ENCODE data around the gene DNAJC24. TPM values are rescaled to one million over a fixed set of nuclear protein-coding genes. Genes with fewer than 3 reads are reported as not detected.
A peak's percentile ranks its signal among the peaks of the same experiment; 100 is the strongest.
"Not testable (repeated sequence)": the region's sequence is repeated elsewhere in the genome, so short reads cannot be mapped to it uniquely, and the experiment has no call there.

The DNAJC24 gene
- polyA plus RNA-seq (2013, experiment 1 of 2) = 13.3 TPM
- polyA plus RNA-seq (2013, experiment 2 of 2) = 13.0 TPM

DNA sequence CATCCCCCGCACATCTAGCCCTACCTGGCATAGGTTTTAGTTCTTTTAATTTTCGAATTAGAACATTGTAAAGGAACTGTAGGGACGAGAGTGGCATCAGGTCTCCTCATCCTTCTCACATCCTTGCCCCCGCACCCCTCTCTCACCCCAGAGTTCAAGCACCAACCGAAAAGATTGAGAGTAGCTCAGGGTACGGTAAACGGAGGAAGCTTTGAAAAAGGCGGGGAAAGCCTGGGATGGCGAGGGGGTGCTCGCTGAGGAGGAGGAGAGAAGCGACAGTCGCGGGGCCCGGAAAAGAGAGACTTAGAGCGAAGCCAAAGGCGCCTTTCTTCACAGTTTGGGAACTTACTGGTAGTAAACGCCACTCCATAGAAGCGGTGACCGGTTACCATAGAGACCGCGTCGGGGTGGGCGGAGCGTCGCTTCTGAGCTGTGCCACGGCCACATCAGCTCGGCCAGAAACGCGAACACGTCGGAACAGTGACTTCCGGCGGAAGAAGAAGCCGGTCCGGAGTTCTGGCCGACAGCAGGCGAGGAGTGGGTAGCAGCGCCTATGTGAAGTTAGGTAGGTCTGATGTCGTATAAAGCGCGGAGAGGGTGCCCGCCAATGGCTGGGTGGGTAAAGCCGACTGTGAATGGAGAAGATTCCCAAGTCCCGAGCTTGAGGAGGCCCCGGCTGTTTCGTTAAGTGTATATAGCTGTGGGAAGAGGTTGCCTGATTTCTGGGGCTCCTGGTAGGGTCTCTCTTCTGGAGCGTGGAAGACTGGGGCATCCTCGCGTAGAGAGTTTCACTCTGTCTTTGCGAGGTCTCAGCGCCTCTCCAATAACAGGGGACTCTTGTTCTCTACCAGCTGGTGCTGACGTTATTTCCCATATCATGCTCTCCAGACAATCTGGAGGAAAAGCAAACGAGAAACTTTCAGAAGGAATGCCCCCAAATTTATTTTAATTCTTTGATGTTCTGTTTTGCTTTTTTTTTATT lies at the start of gene DNAJC24, which contains the start of gene DCDC1:
TSS of gene DNAJC24 (plus strand) at position 513 of the 982 bp plus-strand sequence. CDS start 889 bp downstream, outside the sequence.
TSS of gene DCDC1 (minus strand) at position 392 of the 982 bp plus-strand sequence. CDS start 41,459 bp downstream, outside the sequence.
- no peak within 1 kb of the TSS for H3K18ac ChIP-seq (ENCODE audit: low read length)
- H3K36me3 ChIP-seq (ENCODE audit: control insufficient read depth, insufficient read depth, low read length) = no peaks in the 10 kb centered on the region
- no peak within 1 kb of the TSS for H2AK5ac ChIP-seq (ENCODE audit: low read length)
- H3K27ac ChIP-seq (ENCODE audit: low read depth, low read length) = no peak within 1 kb of the TSS
- H3K4ac ChIP-seq (ENCODE audit: low read depth, low read length) = no peak within 1 kb of the TSS
- H3K4me2 ChIP-seq (ENCODE audit: low read length) = peak within 1 kb of the TSS; percentile 92
- H2BK120ac ChIP-seq (ENCODE audit: low read depth, low read length) = no peak within 1 kb of the TSS
- no peak within 1 kb of the TSS for H4K5ac ChIP-seq (ENCODE audit: low read length)
- H4K8ac ChIP-seq (ENCODE audit: low read depth, low read length) = no peak within 1 kb of the TSS
- peaks cover 4% of the 10 kb centered on the region for H3K79me1 ChIP-seq (ENCODE audit: low read length)
- no peak within 1 kb of the TSS for H2BK5ac ChIP-seq (ENCODE audit: low read length)
- H3K79me2 ChIP-seq (ENCODE audit: control insufficient read depth, insufficient read depth, low read length) = no peaks in the 10 kb centered on the region
- no CpG with 5 or more reads among the region's 53 CpGs for WGBS (ENCODE audit: extremely low coverage, insufficient coverage, low lambda C conversion rate)
- peak; percentile 97 for DNase-seq
- peak within 1 kb of the TSS; percentile 80 for H3K56ac ChIP-seq (ENCODE audit: low read length)
- H3K4me1 ChIP-seq (ENCODE audit: control insufficient read depth, low read depth, low read length) = no peaks in the 10 kb centered on the region
- peak within 1 kb of the TSS; percentile 73 for H3K4me3 ChIP-seq (ENCODE audit: low read length)
- H3K9ac ChIP-seq (ENCODE audit: low read length) = peak within 1 kb of the TSS; percentile 70
- no peak within 1 kb of the TSS for H3K23ac ChIP-seq (ENCODE audit: low read length)
- no peak within 1 kb of the TSS for H2BK15ac ChIP-seq (replicated peaks; ENCODE audit: low read depth)
- H3K27me3 ChIP-seq (ENCODE audit: insufficient read depth, low read length, poor library complexity) = no peaks in the 10 kb centered on the region

GRCh38 chr11:31321494-31321893 lies 48.2 kb upstream of the DNAJC24 start:
- H3K4ac ChIP-seq (ENCODE audit: low read depth, low read length); H2AK5ac ChIP-seq (ENCODE audit: low read length); H3K79me2 ChIP-seq (ENCODE audit: control insufficient read depth, insufficient read depth, low read length); H3K4me2 ChIP-seq (ENCODE audit: low read length); H3K79me1 ChIP-seq (ENCODE audit: low read length); H2BK5ac ChIP-seq (ENCODE audit: low read length); H3K27me3 ChIP-seq (ENCODE audit: insufficient read depth, low read length, poor library complexity); H3K36me3 ChIP-seq (ENCODE audit: control insufficient read depth, insufficient read depth, low read length); H2BK15ac ChIP-seq (replicated peaks; ENCODE audit: low read depth); H3K4me1 ChIP-seq (ENCODE audit: control insufficient read depth, low read depth, low read length); H3K23ac ChIP-seq (ENCODE audit: low read length); DNase-seq; H4K8ac ChIP-seq (ENCODE audit: low read depth, low read length); H3K9ac ChIP-seq (ENCODE audit: low read length); H3K4me3 ChIP-seq (ENCODE audit: low read length); H3K27ac ChIP-seq (ENCODE audit: low read depth, low read length); H2BK120ac ChIP-seq (ENCODE audit: low read depth, low read length); H3K56ac ChIP-seq (ENCODE audit: low read length); H3K18ac ChIP-seq (ENCODE audit: low read length); H4K5ac ChIP-seq (ENCODE audit: low read length): not testable (repeated sequence)
- no CpG with 5 or more reads among the region's 15 CpGs for WGBS (ENCODE audit: extremely low coverage, insufficient coverage, low lambda C conversion rate)

- H2AK5ac ChIP-seq (ENCODE audit: low read length) = no peak overlapping the region
- no peak overlapping the region for H3K4me2 ChIP-seq (ENCODE audit: low read length)
- no peak overlapping the region for H3K4ac ChIP-seq (ENCODE audit: low read depth, low read length)
- H3K4me3 ChIP-seq (ENCODE audit: low read length) = no peak overlapping the region
- H4K5ac ChIP-seq (ENCODE audit: low read length) = no peak overlapping the region
- H3K56ac ChIP-seq (ENCODE audit: low read length) = no peak overlapping the region
- no peaks in the 10 kb centered on the region for H3K4me1 ChIP-seq (ENCODE audit: control insufficient read depth, low read depth, low read length)
- H2BK5ac ChIP-seq (ENCODE audit: low read length) = no peak overlapping the region
- H2BK120ac ChIP-seq (ENCODE audit: low read depth, low read length) = no peak overlapping the region
- no peak overlapping the region for H4K8ac ChIP-seq (ENCODE audit: low read depth, low read length)
- H3K9ac ChIP-seq (ENCODE audit: low read length) = no peak overlapping the region
- WGBS (ENCODE audit: extremely low coverage, insufficient coverage, low lambda C conversion rate) = no CpG with 5 or more reads among the region's 4 CpGs
- H3K18ac ChIP-seq (ENCODE audit: low read length) = no peak overlapping the region
- H3K27ac ChIP-seq (ENCODE audit: low read depth, low read length) = no peak overlapping the region
- no peak overlapping the region for H2BK15ac ChIP-seq (replicated peaks; ENCODE audit: low read depth)
- no peaks in the 10 kb centered on the region for H3K79me2 ChIP-seq (ENCODE audit: control insufficient read depth, insufficient read depth, low read length)
- H3K27me3 ChIP-seq (ENCODE audit: insufficient read depth, low read length, poor library complexity) = no peaks in the 10 kb centered on the region
- no peaks in the 10 kb centered on the region for H3K36me3 ChIP-seq (ENCODE audit: control insufficient read depth, insufficient read depth, low read length)
- DNase-seq = no peak
- H3K23ac ChIP-seq (ENCODE audit: low read length) = no peak overlapping the region
- no peaks in the 10 kb centered on the region for H3K79me1 ChIP-seq (ENCODE audit: low read length)
Observed at GRCh38 chr11:31323145-31323544, 46.5 kb upstream of the DNAJC24 start.

GRCh38 chr11:31325160-31325559 lies 44.5 kb upstream of the DNAJC24 start:
- no peak overlapping the region for H2BK120ac ChIP-seq (ENCODE audit: low read depth, low read length)
- H3K23ac ChIP-seq (ENCODE audit: low read length) = no peak overlapping the region

GRCh38 chr11:31326470-31327148 lies 43.1 kb upstream of the DNAJC24 start:
- H3K56ac ChIP-seq (ENCODE audit: low read length) = no peak overlapping the region
- H2BK15ac ChIP-seq (replicated peaks; ENCODE audit: low read depth) = no peak overlapping the region
- no peaks in the 10 kb centered on the region for H3K27me3 ChIP-seq (ENCODE audit: insufficient read depth, low read length, poor library complexity)
- H3K27ac ChIP-seq (ENCODE audit: low read depth, low read length) = no peak overlapping the region
- H4K5ac ChIP-seq (ENCODE audit: low read length) = no peak overlapping the region
- WGBS (ENCODE audit: extremely low coverage, insufficient coverage, low lambda C conversion rate) = no CpG with 5 or more reads among the region's 2 CpGs
- H3K4me1 ChIP-seq (ENCODE audit: control insufficient read depth, low read depth, low read length) = no peaks in the 10 kb centered on the region
- H3K23ac ChIP-seq (ENCODE audit: low read length) = no peak overlapping the region
- H2BK5ac ChIP-seq (ENCODE audit: low read length) = no peak overlapping the region
- no peak overlapping the region for H3K9ac ChIP-seq (ENCODE audit: low read length)
- no peak for DNase-seq
- no peak overlapping the region for H3K4ac ChIP-seq (ENCODE audit: low read depth, low read length)
- no peaks in the 10 kb centered on the region for H3K79me1 ChIP-seq (ENCODE audit: low read length)
- H3K36me3 ChIP-seq (ENCODE audit: control insufficient read depth, insufficient read depth, low read length) = no peaks in the 10 kb centered on the region
- H3K79me2 ChIP-seq (ENCODE audit: control insufficient read depth, insufficient read depth, low read length) = no peaks in the 10 kb centered on the region
- H4K8ac ChIP-seq (ENCODE audit: low read depth, low read length) = no peak overlapping the region
- no peak overlapping the region for H2AK5ac ChIP-seq (ENCODE audit: low read length)
- H3K4me2 ChIP-seq (ENCODE audit: low read length) = no peak overlapping the region
- H3K18ac ChIP-seq (ENCODE audit: low read length) = no peak overlapping the region
- H3K4me3 ChIP-seq (ENCODE audit: low read length) = no peak overlapping the region
- no peak overlapping the region for H2BK120ac ChIP-seq (ENCODE audit: low read depth, low read length)

More at GRCh38 chr11:31325160-31325559, 44.5 kb upstream of the DNAJC24 start:
- Histone ChIP-seq H3K18ac (ENCODE audit: low read length) (no peak overlapping the region), H3K36me3 (ENCODE audit: control insufficient read depth, insufficient read depth, low read length) (no peaks in the 10 kb centered on the region), H2AK5ac (ENCODE audit: low read length) (no peak overlapping the region), H3K4me3 (ENCODE audit: low read length) (no peak overlapping the region), H3K4me2 (ENCODE audit: low read length) (no peak overlapping the region), H3K27ac (ENCODE audit: low read depth, low read length) (no peak overlapping the region), H3K27me3 (ENCODE audit: insufficient read depth, low read length, poor library complexity) (no peaks in the 10 kb centered on the region), H4K8ac (ENCODE audit: low read depth, low read length) (no peak overlapping the region), H3K79me1 (ENCODE audit: low read length) (no peaks in the 10 kb centered on the region), H3K4ac (ENCODE audit: low read depth, low read length) (no peak overlapping the region), H3K79me2 (ENCODE audit: control insufficient read depth, insufficient read depth, low read length) (no peaks in the 10 kb centered on the region), H3K56ac (ENCODE audit: low read length) (no peak overlapping the region), H3K9ac (ENCODE audit: low read length) (no peak overlapping the region), H3K4me1 (ENCODE audit: control insufficient read depth, low read depth, low read length) (no peaks in the 10 kb centered on the region), H2BK5ac (ENCODE audit: low read length) (no peak overlapping the region), H4K5ac (ENCODE audit: low read length) (no peak overlapping the region), H2BK15ac (replicated peaks; ENCODE audit: low read depth) (no peak overlapping the region)
- DNase-seq = no peak
